NT2/D1 (cell line): Measurements from ENCODE around the gene IFT43.

Experiments
- DNase-seq: peaks from one replicate; pipeline ENCODE4 v3.0.0-alpha.2; 2011; ENCODE audit warnings: low read depth, low spot score
- H3K27me3 ChIP-seq: 2 replicates; pipeline ENCODE4 v1.6.0; 2011; ENCODE audit warnings: mild to moderate bottlenecking; ENCODE audit not compliant: insufficient read length, insufficient read depth
- H3K36me3 ChIP-seq: 2 replicates; pipeline ENCODE4 v1.6.1; 2011; ENCODE audit warnings: mild to moderate bottlenecking, low read length, mixed read lengths; ENCODE audit not compliant: insufficient read depth, insufficient read length
- H3K4me1 ChIP-seq: 2 replicates; pipeline ENCODE4 v1.5.1; 2011; ENCODE audit not compliant: insufficient read depth, insufficient read length
- H3K4me3 ChIP-seq: 2 replicates; pipeline ENCODE4 v1.5.1; 2011; ENCODE audit warnings: low read depth; ENCODE audit not compliant: insufficient read length
- H3K9ac ChIP-seq: 2 replicates; pipeline ENCODE4 v1.6.0; 2011; ENCODE audit warnings: low read depth; ENCODE audit not compliant: insufficient read length
- H3K9me3 ChIP-seq: 2 replicates; pipeline ENCODE4 v1.5.1; 2011; ENCODE audit warnings: mild to moderate bottlenecking, low read length; ENCODE audit not compliant: insufficient read depth
- SUZ12 ChIP-seq: IDR thresholded peaks from 2 replicates; pipeline ENCODE4 v1.6.1; 2011; ENCODE audit not compliant: insufficient read length, insufficient read depth; ENCODE audit errors: extremely low read depth
- YY1 ChIP-seq: IDR thresholded peaks from 2 replicates; pipeline ENCODE4 v1.6.1; 2011; ENCODE audit not compliant: insufficient read length, insufficient read depth
- ZNF274 ChIP-seq: IDR thresholded peaks from 2 replicates; pipeline ENCODE4 v1.6.1; 2011; ENCODE audit warnings: mild to moderate bottlenecking, low read depth, low read length

IFT43 gene

DNA sequence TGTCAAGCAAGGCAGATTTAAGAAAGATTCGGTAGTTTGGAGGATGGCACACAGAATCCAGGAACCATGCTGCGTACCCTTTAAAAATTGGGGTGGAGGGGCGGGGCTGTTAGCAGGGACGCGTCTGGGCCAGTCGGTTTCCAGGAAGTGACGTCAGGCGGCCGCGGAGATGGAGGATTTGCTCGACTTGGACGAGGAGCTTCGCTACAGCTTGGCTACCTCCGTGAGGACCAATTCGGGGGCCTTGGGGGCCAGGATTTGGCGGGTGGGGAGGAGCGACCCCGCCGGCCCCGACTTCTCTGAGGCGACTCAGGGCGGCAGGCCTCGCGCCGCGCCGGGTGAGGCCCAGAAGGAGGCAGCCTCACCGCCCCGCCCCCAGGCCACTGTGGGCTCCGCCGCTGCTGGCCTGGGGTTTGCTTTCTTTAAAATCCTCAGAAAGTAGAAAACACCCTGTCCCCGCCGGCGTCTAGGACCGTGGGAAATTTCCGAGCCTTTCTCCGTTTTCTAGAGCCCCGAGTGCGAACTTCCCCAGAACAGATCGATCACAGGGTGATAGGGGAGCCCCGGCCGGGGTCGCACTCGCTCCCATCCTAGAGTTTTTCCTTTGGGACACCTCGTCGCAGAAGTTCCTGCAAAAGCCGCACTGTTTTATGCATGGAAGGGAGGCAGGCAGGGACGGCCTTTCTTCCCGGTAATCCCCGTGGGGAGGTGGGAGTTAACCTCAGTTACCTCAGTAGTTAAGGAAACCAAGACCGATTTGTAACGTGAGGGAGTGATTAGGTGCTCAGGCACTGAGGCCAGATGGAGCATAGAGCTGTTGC, at the start of gene IFT43:
IFT43 (plus strand) TSS at position 146 of the 821 bp plus-strand sequence; CDS start at position 170, 24 bp downstream.
- no peak for TF ChIP-seq ZNF274
- no peak for TF ChIP-seq SUZ12
- H3K4me1 ChIP-seq, result peaks cover 2% of the 10 kb centered on the region
- DNase-seq, result no peak
- H3K4me3 ChIP-seq, result peak within 1 kb of the TSS; percentile 81
- peak within 1 kb of the TSS; percentile 83 for H3K9ac ChIP-seq
- no peaks in the 10 kb centered on the region for H3K9me3 ChIP-seq
- H3K27me3 ChIP-seq, result peaks cover 28% of the 10 kb centered on the region
- H3K36me3 ChIP-seq, result peaks cover 22% of the 10 kb centered on the region

DNA sequence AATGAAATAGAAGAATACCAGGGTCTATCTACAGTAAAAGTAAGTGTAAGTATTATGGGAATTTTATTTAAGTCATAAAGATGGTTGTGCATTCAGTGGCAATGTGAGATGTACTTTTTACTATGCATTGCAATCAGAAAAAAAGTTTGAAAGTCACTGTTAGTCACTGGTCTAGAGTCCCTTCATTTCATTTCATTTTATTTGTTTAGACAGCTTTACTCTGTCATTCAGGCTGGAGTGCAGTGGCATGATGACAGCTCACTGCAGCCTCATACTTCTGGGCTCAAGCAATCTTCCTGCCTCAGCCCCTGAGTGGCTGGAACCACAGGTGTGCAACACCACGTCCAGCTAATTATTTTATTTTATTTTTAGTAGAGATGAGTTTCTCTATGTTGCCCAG, 46.4 kb upstream of the IFT43 start:
- no peaks in the 10 kb centered on the region for H3K36me3 ChIP-seq
- H3K4me3 ChIP-seq, result no peak overlapping the region
- no peak overlapping the region for H3K9ac ChIP-seq
- TF ChIP-seq ZNF274, result no peak
- TF ChIP-seq YY1, result no peak
- TF ChIP-seq SUZ12, result no peak
- H3K9me3 ChIP-seq, result no peaks in the 10 kb centered on the region
- no peaks in the 10 kb centered on the region for H3K27me3 ChIP-seq
- H3K4me1 ChIP-seq, result no peaks in the 10 kb centered on the region
- DNase-seq, result no peak

DNA sequence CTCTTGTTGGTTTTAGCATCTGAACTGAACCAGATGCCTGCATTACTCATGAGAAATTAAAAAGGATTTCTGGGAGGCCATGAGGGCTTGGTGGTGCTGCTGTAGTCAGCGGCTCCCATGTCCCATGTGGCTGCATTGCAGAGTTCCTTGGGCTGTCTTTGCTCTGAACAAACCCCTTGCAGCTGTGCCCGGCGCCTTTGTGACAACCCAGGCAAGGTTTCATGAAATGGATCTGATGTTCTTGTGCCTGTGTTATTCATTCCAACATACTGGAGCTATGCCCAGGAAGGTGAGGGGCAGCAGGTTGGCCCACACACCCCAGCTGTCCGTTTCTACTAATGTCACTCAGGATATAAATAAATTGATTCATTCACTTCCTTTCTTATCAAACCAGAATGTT, 44.5 kb upstream of the IFT43 start:
- Histone ChIP-seq H3K9ac (no peak overlapping the region), H3K4me3 (no peak overlapping the region), H3K9me3 (no peaks in the 10 kb centered on the region), H3K4me1 (no peaks in the 10 kb centered on the region), H3K36me3 (no peaks in the 10 kb centered on the region), H3K27me3 (no peaks in the 10 kb centered on the region)
- DNase-seq, result no peak
- TF ChIP-seq SUZ12 (no peak), YY1 (no peak), ZNF274 (no peak)

DNA sequence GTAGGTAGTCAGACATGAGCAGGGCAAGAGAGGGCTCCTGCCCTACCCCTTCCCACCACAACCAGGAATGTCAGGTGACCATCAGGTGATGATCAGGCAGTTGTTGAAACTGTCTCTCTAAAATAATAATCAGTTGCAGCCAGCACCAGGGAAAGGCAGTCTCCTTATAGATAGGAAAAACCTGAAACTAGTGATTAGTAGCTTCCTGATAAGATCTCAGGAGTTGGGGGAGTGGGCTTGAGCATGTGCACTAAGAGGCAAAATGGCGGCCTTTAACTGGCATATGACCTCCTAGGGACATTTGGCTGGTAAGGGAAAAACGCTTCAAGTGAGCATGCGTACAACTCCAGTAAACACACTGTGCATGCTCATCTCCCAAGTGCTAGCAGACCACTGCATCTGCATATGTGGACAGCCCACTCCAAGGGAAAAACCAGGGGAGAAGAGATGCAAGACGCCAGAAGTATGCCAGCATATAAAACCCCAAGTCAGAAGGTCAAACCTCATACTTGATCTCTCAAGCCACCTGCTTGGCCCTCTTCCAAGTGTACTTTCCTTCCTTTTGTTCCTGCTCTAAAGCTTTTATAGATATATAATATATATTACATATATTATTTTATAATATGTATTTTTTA, 40.8 kb upstream of the IFT43 start:
- TF ChIP-seq YY1, result no peak
- no peak for TF ChIP-seq ZNF274
- no peak for TF ChIP-seq SUZ12
- no peak overlapping the region for H3K9ac ChIP-seq
- H3K4me3 ChIP-seq, result no peak overlapping the region
- no peaks in the 10 kb centered on the region for H3K36me3 ChIP-seq
- H3K27me3 ChIP-seq, result no peaks in the 10 kb centered on the region
- H3K9me3 ChIP-seq, result no peaks in the 10 kb centered on the region
- no peak for DNase-seq
- H3K4me1 ChIP-seq, result no peaks in the 10 kb centered on the region

DNA sequence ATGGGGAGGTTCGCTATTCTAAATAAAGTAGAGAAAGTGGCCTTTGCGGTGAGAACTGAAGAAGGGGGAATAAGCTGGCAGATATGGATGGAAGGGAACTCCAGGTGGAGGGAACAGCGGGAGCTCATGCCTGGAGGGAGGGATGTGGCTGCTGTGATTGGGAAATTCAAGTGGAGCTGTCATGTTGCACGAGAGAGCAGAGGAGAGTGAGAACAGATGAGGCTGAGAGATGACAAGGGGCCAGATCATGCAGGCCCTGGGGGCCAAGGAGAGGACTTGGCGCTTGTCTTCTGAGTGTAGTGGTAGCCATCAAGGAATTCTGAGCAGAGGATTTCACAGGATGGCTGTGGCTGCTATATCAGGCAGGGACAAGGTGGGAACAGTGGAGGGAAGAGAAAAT, 38.8 kb upstream of the IFT43 start:
- DNase-seq, result no peak
- H3K9ac ChIP-seq, result no peak overlapping the region

DNA sequence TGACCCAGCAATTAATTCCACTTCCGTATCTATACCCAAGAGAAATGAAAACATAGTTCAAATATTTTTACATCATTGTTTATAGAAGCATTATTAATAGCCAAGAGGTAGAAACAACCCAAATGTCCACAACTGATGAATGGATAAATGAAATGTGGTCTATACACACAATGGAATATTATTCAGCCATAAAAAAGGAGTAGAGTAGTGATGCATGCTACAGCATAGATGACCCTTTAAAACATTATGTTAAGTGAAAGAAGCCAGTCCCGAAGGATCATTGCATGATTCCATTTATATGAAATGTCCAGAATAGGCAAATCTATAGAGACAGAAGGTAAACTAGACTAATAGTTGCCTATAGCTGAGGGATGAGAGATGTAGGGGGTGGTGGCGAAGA, 33.1 kb upstream of the IFT43 start:
- H3K9me3 ChIP-seq, result no peaks in the 10 kb centered on the region
- H3K36me3 ChIP-seq, result no peaks in the 10 kb centered on the region
- no peaks in the 10 kb centered on the region for H3K4me1 ChIP-seq
- no peak for DNase-seq
- H3K27me3 ChIP-seq, result no peaks in the 10 kb centered on the region
- TF ChIP-seq YY1 (no peak), ZNF274 (no peak), SUZ12 (no peak)
- H3K9ac ChIP-seq, result no peak overlapping the region
- no peak overlapping the region for H3K4me3 ChIP-seq

More for the DNA sequence above, 38.8 kb upstream of the IFT43 start:
- H3K9me3 ChIP-seq, result no peaks in the 10 kb centered on the region
- no peaks in the 10 kb centered on the region for H3K36me3 ChIP-seq
- H3K27me3 ChIP-seq, result no peaks in the 10 kb centered on the region
- TF ChIP-seq YY1 (no peak), ZNF274 (no peak), SUZ12 (no peak)
- no peak overlapping the region for H3K4me3 ChIP-seq
- no peaks in the 10 kb centered on the region for H3K4me1 ChIP-seq

DNA sequence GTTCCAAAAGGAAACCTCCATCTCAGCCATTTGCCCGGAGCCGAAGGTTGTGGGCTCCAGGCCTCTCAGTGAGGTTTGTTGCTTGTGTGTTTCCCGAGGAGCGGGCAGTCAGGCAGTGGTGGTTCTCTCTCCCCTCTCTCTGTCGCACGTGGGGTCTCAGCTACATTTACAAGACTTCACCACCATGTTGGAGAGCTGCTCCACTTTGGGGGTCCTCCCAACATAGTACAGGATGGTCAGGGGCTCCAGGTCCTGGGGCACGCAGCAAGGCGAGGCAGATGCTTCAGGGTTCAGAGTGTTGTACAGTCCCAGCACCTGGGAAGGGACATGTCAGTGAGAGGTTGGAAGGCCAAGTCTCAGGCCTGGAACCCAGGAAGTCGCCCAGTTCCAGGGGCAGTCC, 26.5 kb upstream of the IFT43 start:
- no peak overlapping the region for H3K9ac ChIP-seq
- H3K4me3 ChIP-seq, result no peak overlapping the region
- H3K9me3 ChIP-seq, result no peaks in the 10 kb centered on the region
- no peaks in the 10 kb centered on the region for H3K27me3 ChIP-seq
- peaks cover 2% of the 10 kb centered on the region for H3K36me3 ChIP-seq
- H3K4me1 ChIP-seq, result no peaks in the 10 kb centered on the region
- TF ChIP-seq ZNF274, result no peak
- no peak for TF ChIP-seq YY1
- TF ChIP-seq SUZ12, result no peak
- no peak for DNase-seq

DNA sequence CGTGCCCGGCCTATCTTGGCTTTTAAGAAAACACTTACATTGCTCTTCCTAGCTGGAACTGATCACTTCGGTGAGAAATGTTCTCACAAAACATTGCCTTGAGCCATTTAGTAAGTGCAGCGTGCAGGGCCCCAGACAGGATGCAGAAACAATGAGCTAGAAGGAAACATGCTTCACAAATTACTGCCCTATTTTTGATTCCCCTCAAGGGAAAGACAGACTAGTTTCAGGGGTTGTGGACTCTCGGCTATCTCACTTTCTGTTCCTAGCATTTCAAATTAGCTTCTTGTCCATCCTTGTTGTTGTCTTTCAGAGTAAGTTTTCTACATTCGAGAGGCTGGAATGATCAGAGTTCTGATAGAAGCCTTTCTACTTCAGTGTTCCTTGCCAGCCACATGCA, 25.3 kb upstream of the IFT43 start:
- DNase-seq, result no peak
- peaks cover 2% of the 10 kb centered on the region for H3K36me3 ChIP-seq
- TF ChIP-seq SUZ12 (no peak), YY1 (no peak), ZNF274 (no peak)
- H3K4me3 ChIP-seq, result no peak overlapping the region
- no peaks in the 10 kb centered on the region for H3K9me3 ChIP-seq
- no peaks in the 10 kb centered on the region for H3K4me1 ChIP-seq
- no peak overlapping the region for H3K9ac ChIP-seq
- H3K27me3 ChIP-seq, result no peaks in the 10 kb centered on the region
